ENCODE results near the gene LMX1B.

The LMX1B gene

GRCh38 chr9:126592461-126592860 lies 21.3 kb upstream of the LMX1B start:
- Histone ChIP-seq H3K4me1 (ENCODE audit: low read depth, poor library complexity, severe bottlenecking) (no peaks in the 10 kb centered on the region), H3K27ac (no peak overlapping the region), H3K79me2 (ENCODE audit: insufficient read depth, low read depth) (no peaks in the 10 kb centered on the region), H2AFZ (ENCODE audit: low read depth) (no peak overlapping the region), H4K20me1 (ENCODE audit: insufficient read depth) (no peaks in the 10 kb centered on the region), H3K36me3 (ENCODE audit: insufficient read depth) (no peaks in the 10 kb centered on the region), H3K4me3 (IDR thresholded peaks at IDR 0.05; ENCODE audit: insufficient read depth, low read depth, low read length) (no peak overlapping the region), H3K9ac (no peak overlapping the region), H3K4me2 (no peak overlapping the region), H3K27me3 (ENCODE audit: insufficient read depth, low read depth) (no peaks in the 10 kb centered on the region)
- TF ChIP-seq, protein P1, sequence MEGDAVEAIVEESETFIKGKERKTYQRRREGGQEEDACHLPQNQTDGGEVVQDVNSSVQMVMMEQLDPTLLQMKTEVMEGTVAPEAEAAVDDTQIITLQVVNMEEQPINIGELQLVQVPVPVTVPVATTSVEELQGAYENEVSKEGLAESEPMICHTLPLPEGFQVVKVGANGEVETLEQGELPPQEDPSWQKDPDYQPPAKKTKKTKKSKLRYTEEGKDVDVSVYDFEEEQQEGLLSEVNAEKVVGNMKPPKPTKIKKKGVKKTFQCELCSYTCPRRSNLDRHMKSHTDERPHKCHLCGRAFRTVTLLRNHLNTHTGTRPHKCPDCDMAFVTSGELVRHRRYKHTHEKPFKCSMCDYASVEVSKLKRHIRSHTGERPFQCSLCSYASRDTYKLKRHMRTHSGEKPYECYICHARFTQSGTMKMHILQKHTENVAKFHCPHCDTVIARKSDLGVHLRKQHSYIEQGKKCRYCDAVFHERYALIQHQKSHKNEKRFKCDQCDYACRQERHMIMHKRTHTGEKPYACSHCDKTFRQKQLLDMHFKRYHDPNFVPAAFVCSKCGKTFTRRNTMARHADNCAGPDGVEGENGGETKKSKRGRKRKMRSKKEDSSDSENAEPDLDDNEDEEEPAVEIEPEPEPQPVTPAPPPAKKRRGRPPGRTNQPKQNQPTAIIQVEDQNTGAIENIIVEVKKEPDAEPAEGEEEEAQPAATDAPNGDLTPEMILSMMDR (conservative IDR thresholded peaks at IDR 0.05; ENCODE audit: low read depth, low read length): no peak

DNA sequence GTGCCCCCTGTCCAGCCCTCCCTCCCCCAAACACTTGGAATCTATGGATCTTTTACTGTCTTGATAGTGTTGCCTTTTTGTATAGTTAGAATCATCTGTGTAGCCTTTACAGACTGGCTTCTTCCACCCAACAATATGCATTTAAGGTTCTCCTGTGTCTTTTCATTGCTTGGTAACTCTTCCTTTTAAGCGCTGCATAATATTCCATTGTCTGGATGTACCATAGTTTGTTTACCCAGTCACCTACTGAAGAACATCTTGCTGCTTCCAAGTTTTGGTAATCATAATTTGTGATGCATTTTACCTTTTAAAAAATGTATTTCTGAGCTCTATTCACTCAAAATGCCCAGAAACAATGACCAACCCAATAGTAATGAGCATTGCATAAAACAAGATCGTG lies 17.7 kb upstream of the LMX1B start:
- no peak overlapping the region for H3K4me2 ChIP-seq

DNA sequence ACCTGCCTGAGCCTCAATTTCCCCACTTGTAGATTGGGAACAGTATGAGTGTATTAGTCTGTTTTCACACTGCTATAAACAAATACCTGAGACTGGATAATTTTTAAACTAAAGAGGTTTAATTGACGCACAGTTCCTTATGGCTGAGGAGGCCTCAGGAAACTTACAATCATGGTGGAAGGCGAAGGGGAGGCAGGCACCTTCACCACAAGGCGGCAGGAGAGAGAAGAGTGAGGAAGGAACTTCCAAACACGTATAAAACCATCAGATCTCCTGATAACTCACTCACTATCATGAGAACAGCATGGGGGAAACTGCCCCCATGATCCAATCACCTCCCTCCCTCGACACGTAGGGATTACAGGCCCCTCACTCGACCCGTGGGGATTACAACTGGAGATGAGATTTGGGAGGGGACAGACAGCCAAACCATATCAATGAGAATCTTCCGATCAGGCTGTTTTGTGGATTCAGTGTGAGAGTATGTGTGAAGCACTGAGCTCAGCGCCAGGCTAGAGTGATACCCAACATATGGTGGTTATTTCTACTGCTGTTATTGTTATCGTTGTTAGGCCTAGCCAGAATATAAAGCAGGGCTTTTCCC lies 14.6 kb upstream of the LMX1B start:
- no peak overlapping the region for H3K4me3 ChIP-seq (IDR thresholded peaks at IDR 0.05; ENCODE audit: insufficient read depth, low read depth, low read length)
- no peaks in the 10 kb centered on the region for H3K4me1 ChIP-seq (ENCODE audit: low read depth, poor library complexity, severe bottlenecking)
- H3K4me2 ChIP-seq: no peak overlapping the region
- H3K27ac ChIP-seq: no peak overlapping the region
- no peak overlapping the region for H2AFZ ChIP-seq (ENCODE audit: low read depth)
- H3K36me3 ChIP-seq (ENCODE audit: insufficient read depth): no peaks in the 10 kb centered on the region
- H3K79me2 ChIP-seq (ENCODE audit: insufficient read depth, low read depth): no peaks in the 10 kb centered on the region
- TF ChIP-seq, protein P1 (conservative IDR thresholded peaks at IDR 0.05; ENCODE audit: low read depth, low read length): no peak
- H4K20me1 ChIP-seq (ENCODE audit: insufficient read depth): no peaks in the 10 kb centered on the region
- no peaks in the 10 kb centered on the region for H3K27me3 ChIP-seq (ENCODE audit: insufficient read depth, low read depth)
- no peak overlapping the region for H3K9ac ChIP-seq

More for the DNA sequence above, 17.7 kb upstream of the LMX1B start:
- TF ChIP-seq, protein P1 (conservative IDR thresholded peaks at IDR 0.05; ENCODE audit: low read depth, low read length): no peak
- Histone ChIP-seq H3K79me2 (ENCODE audit: insufficient read depth, low read depth) (no peaks in the 10 kb centered on the region), H3K27me3 (ENCODE audit: insufficient read depth, low read depth) (no peaks in the 10 kb centered on the region), H3K36me3 (ENCODE audit: insufficient read depth) (no peaks in the 10 kb centered on the region), H4K20me1 (ENCODE audit: insufficient read depth) (no peaks in the 10 kb centered on the region), H2AFZ (ENCODE audit: low read depth) (no peak overlapping the region), H3K4me3 (IDR thresholded peaks at IDR 0.05; ENCODE audit: insufficient read depth, low read depth, low read length) (no peak overlapping the region), H3K4me1 (ENCODE audit: low read depth, poor library complexity, severe bottlenecking) (no peaks in the 10 kb centered on the region), H3K9ac (no peak overlapping the region), H3K27ac (no peak overlapping the region)

DNA sequence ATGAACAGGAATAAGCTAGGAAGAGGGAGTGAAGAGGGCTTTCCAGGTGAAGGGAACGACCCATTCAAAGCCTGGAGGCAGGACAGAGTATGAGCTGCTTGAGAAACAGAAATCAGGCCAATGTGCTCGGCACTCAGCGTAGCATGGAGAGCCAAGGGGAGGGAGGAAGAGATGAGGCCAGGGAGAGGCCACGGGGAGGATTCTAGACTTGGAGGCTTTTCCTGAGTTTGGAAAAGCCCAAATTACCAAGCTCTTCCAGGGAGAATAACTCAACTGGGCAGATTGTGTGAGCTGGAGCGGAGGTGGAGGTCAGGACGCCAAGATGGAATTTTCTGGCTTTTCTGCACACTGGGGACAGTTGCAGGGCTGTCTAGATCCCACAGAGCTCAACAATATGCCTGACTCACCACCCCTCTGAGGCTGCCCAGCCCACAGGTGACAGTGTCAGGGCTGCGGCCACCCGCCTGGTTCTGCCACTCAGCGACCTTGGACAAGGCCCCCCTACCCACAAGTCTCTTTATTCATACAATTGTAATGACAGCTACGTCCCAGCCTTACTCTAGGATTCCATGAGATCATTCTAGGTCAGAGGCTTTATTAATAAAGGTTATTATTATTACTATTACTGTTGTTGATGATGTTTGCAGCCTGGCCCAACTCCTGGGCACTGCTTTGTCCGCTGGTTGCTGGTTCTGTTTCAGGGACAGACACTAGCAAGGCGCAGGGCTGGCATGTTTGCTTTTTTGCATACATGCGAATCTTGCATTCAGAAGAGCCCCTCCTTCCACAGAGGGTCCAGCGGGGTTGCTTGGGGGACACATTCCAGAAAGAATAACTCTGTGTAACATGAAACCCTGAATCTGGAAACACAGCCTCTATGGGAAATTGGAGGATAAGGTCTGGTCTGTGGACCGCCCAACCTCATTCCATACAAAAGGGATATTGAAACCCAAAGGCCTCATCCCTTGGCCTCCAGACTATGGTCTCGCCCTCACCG lies 9.4 kb upstream of the LMX1B start:
- no peaks in the 10 kb centered on the region for H3K79me2 ChIP-seq (ENCODE audit: insufficient read depth, low read depth)
- TF ChIP-seq, protein P1 (conservative IDR thresholded peaks at IDR 0.05; ENCODE audit: low read depth, low read length): no peak
- no peak overlapping the region for H3K27ac ChIP-seq
- no peak overlapping the region for H2AFZ ChIP-seq (ENCODE audit: low read depth)
- no peak overlapping the region for H3K4me3 ChIP-seq (IDR thresholded peaks at IDR 0.05; ENCODE audit: insufficient read depth, low read depth, low read length)
- H3K27me3 ChIP-seq (ENCODE audit: insufficient read depth, low read depth): no peaks in the 10 kb centered on the region
- H3K36me3 ChIP-seq (ENCODE audit: insufficient read depth): no peaks in the 10 kb centered on the region
- no peaks in the 10 kb centered on the region for H4K20me1 ChIP-seq (ENCODE audit: insufficient read depth)
- H3K4me1 ChIP-seq (ENCODE audit: low read depth, poor library complexity, severe bottlenecking): peaks cover 4% of the 10 kb centered on the region
- H3K4me2 ChIP-seq: no peak overlapping the region
- H3K9ac ChIP-seq: no peak overlapping the region
